ENCODE results near the gene PTPRM. TPM values are rescaled to one million over a fixed set of nuclear protein-coding genes. Genes with fewer than 3 reads are reported as not detected.

Gene PTPRM
- polyA plus RNA-seq, 1 donor (not counting 4 experiments of a cell fraction or from before 2014, with no cell fraction given) = 54.5 TPM

DNA sequence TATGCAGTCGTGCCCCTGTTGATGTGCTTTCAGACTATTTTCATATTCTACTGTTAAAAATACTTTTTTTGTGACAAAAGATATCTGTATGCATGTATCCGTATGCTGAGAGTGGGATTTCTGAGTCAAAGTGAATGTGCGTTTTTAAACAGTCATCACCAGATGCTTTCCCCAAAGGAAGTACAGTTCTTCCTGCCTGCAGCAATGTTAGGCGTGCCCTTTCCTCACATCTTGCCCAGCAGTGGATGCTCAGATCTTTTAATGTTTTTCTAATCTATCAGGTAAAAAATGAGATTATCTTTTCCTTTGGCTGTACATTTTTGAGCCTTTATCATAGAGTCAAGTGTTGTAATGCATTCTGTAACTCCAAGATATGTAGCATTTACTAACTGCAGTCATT lies 111.7 kb downstream of the PTPRM start:
- Histone ChIP-seq H3K27me3 (ENCODE audit: control insufficient read depth, extremely low read depth, insufficient read depth, low read length) (no peaks in the 10 kb centered on the region), H3K4me1 (ENCODE audit: control insufficient read depth, extremely low read depth, insufficient read depth, low read length) (peaks cover 3% of the 10 kb centered on the region), H3K27ac (ENCODE audit: control insufficient read depth, insufficient read depth, low read length) (no peak overlapping the region), H3K79me2 (ENCODE audit: control insufficient read depth, insufficient read depth, low read length) (no peaks in the 10 kb centered on the region), H3K9me1 (ENCODE audit: control insufficient read depth, extremely low read depth, insufficient read depth, low read length) (no peaks in the 10 kb centered on the region), H3K36me3 (ENCODE audit: control insufficient read depth in 2 of 2, extremely low read depth in 1 of 2, insufficient read depth in 2 of 2, low read length in 2 of 2) (no peaks in the 10 kb centered on the region), H2AFZ (ENCODE audit: control insufficient read depth, low read length) (no peak overlapping the region), H3K9ac (ENCODE audit: control insufficient read depth, extremely low read depth, insufficient read depth, low read length) (no peak overlapping the region), H3K9me3 (ENCODE audit: control insufficient read depth, low read depth, low read length) (no peaks in the 10 kb centered on the region), H3K4me3 (ENCODE audit: control insufficient read depth in 2 of 3, extremely low read depth in 1 of 3, insufficient read depth in 2 of 3, low read depth in 1 of 3, low read length in 3 of 3) (no peak overlapping the region), H4K20me1 (ENCODE audit: control insufficient read depth, extremely low read depth, insufficient read depth, low read length) (no peaks in the 10 kb centered on the region), H3K4me2 (ENCODE audit: control insufficient read depth, extremely low read depth, insufficient read depth, low read depth, low read length) (no peak overlapping the region)
- no peak for FAIRE-seq
- no peak for DNase-seq (ENCODE audit: low read depth, low spot score)
- dilution Hi-C loops (cut with MboI; ENCODE audit: extremely low pct_ligation_motif_present, low sequenced_read_pairs) = no loop called here
- no peak for TF ChIP-seq EZH2 (IDR thresholded peaks at IDR 0.05; ENCODE audit: low read length)
- TF ChIP-seq, protein P1, sequence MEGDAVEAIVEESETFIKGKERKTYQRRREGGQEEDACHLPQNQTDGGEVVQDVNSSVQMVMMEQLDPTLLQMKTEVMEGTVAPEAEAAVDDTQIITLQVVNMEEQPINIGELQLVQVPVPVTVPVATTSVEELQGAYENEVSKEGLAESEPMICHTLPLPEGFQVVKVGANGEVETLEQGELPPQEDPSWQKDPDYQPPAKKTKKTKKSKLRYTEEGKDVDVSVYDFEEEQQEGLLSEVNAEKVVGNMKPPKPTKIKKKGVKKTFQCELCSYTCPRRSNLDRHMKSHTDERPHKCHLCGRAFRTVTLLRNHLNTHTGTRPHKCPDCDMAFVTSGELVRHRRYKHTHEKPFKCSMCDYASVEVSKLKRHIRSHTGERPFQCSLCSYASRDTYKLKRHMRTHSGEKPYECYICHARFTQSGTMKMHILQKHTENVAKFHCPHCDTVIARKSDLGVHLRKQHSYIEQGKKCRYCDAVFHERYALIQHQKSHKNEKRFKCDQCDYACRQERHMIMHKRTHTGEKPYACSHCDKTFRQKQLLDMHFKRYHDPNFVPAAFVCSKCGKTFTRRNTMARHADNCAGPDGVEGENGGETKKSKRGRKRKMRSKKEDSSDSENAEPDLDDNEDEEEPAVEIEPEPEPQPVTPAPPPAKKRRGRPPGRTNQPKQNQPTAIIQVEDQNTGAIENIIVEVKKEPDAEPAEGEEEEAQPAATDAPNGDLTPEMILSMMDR (optimal IDR thresholded peaks at IDR 0.05 in 1 of 3, IDR thresholded peaks at IDR 0.05 in 1 of 3, conservative IDR thresholded peaks at IDR 0.05 in 1 of 3; ENCODE audit: extremely low read depth in 1 of 3, insufficient read depth in 2 of 3, low read length in 3 of 3) = no peak

DNA sequence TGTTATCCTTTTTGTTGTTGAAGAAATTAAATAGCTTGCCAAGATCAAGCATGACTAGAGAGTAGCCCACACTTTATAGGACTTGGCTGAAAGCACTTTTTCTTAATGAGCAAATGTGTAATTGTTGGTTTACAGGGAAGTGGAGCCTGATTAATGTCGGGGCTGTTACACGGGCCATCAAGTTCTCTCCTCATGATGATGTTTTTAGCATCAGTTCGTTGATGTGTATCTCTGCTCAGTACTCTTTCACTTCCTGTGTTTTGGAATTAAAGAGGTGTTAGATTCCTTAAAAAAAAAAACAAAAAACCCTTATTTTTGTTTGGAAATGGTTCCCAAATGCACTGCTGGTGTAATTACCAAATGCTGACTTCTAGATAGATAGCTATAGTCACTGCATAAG lies 114.2 kb downstream of the PTPRM start:
- H3K4me1 ChIP-seq (ENCODE audit: control insufficient read depth, extremely low read depth, insufficient read depth, low read length) = peaks cover 21% of the 10 kb centered on the region
- H3K27me3 ChIP-seq (ENCODE audit: control insufficient read depth, extremely low read depth, insufficient read depth, low read length) = no peaks in the 10 kb centered on the region
- H3K79me2 ChIP-seq (ENCODE audit: control insufficient read depth, insufficient read depth, low read length) = no peaks in the 10 kb centered on the region
- no peaks in the 10 kb centered on the region for H3K9me3 ChIP-seq (ENCODE audit: control insufficient read depth, low read depth, low read length)
- H3K9ac ChIP-seq (ENCODE audit: control insufficient read depth, extremely low read depth, insufficient read depth, low read length) = no peak overlapping the region
- TF ChIP-seq, protein P1 (optimal IDR thresholded peaks at IDR 0.05 in 1 of 3, IDR thresholded peaks at IDR 0.05 in 1 of 3, conservative IDR thresholded peaks at IDR 0.05 in 1 of 3; ENCODE audit: extremely low read depth in 1 of 3, insufficient read depth in 2 of 3, low read length in 3 of 3) = no peak
- TF ChIP-seq EZH2 (IDR thresholded peaks at IDR 0.05; ENCODE audit: low read length) = no peak
- no peaks in the 10 kb centered on the region for H4K20me1 ChIP-seq (ENCODE audit: control insufficient read depth, extremely low read depth, insufficient read depth, low read length)
- no peaks in the 10 kb centered on the region for H3K36me3 ChIP-seq (ENCODE audit: control insufficient read depth in 2 of 2, extremely low read depth in 1 of 2, insufficient read depth in 2 of 2, low read length in 2 of 2)
- no peaks in the 10 kb centered on the region for H3K9me1 ChIP-seq (ENCODE audit: control insufficient read depth, extremely low read depth, insufficient read depth, low read length)
- H2AFZ ChIP-seq (ENCODE audit: control insufficient read depth, low read length) = no peak overlapping the region
- H3K27ac ChIP-seq (ENCODE audit: control insufficient read depth, insufficient read depth, low read length) = no peak overlapping the region
- dilution Hi-C loops (cut with MboI; ENCODE audit: extremely low pct_ligation_motif_present, low sequenced_read_pairs) = no loop called here
- DNase-seq (ENCODE audit: low read depth, low spot score) (no peak), FAIRE-seq (no peak)
- H3K4me2 ChIP-seq (ENCODE audit: control insufficient read depth, extremely low read depth, insufficient read depth, low read depth, low read length) = no peak overlapping the region
- H3K4me3 ChIP-seq (ENCODE audit: control insufficient read depth in 2 of 3, extremely low read depth in 1 of 3, insufficient read depth in 2 of 3, low read depth in 1 of 3, low read length in 3 of 3) = no peak overlapping the region
